Esophagus (tissue), 2 donors: ENCODE results near the gene DLK1. TPM values are rescaled to one million over a fixed set of nuclear protein-coding genes. Genes with fewer than 3 reads are reported as not detected.

Experiments
- H3K27ac ChIP-seq, 2 donors: one replicate each; pipeline ENCODE4 v1.5.1; 2013; ENCODE audit warnings: low read depth in 2 of 2, mild to moderate bottlenecking in 2 of 2, inconsistent platforms in 1 of 2, low read length in 1 of 2, moderate library complexity in 1 of 2
- H3K27me3 ChIP-seq, 2 donors: one replicate each; pipeline ENCODE4 v1.6.1; 2013; ENCODE audit warnings: low read length in 2 of 2, control low read depth in 1 of 2, mild to moderate bottlenecking in 1 of 2; ENCODE audit not compliant: insufficient read depth in 2 of 2, control insufficient read depth in 1 of 2
- H3K36me3 ChIP-seq, 2 donors: one replicate each; pipeline ENCODE4 v1.6.1; 2013; ENCODE audit warnings: low read length in 1 of 2; ENCODE audit not compliant: control insufficient read depth in 2 of 2, insufficient read depth in 2 of 2
- H3K4me1 ChIP-seq, 2 donors: one replicate each; pipeline ENCODE4 v1.6.1; 2013; ENCODE audit warnings: low read length in 1 of 2; ENCODE audit not compliant: control insufficient read depth in 2 of 2, insufficient read depth in 2 of 2
- H3K4me3 ChIP-seq, 2 donors: one replicate each; pipeline ENCODE4 v1.5.1; 2013; ENCODE audit warnings: low read length in 2 of 2, mild to moderate bottlenecking in 2 of 2, low read depth in 1 of 2, moderate library complexity in 1 of 2
- H3K9me3 ChIP-seq, 2 donors: one replicate each; pipeline ENCODE4 v1.6.1; 2013; ENCODE audit warnings: mild to moderate bottlenecking in 2 of 2, low read depth in 1 of 2, low read length in 1 of 2, moderate library complexity in 1 of 2; ENCODE audit not compliant: control insufficient read depth in 2 of 2, insufficient read depth in 1 of 2
- WGBS, 2 donors: extraction: QIAGEN DNeasy Blood & Tissue Kit; methylation state at CpG; one replicate each; pipeline ENCODE4 v1.1.7; 2013; 5-methylcytosine and 5-hydroxymethylcytosine counted together
- polyA plus RNA-seq, 2 donors: library from polyadenylated mRNA; stranded (reverse); fragments of 200-250 nt; gene quantifications; one replicate each; pipeline ENCODE4 v1.2.3, GENCODE V29; 2013
- donor health status: healthy with polysubstance abuse.
- donor health status: Bipolar disorder and iron deficiency.

Gene DLK1
- polyA plus RNA-seq, 2 donors: 0.16 TPM; not detected in 1

- Histone ChIP-seq H3K4me1 (peaks cover 0 to 2% of the 10 kb centered on the region in 2 donors), H3K36me3 (no peaks in the 10 kb centered on the region), H3K27me3 (no peaks in the 10 kb centered on the region), H3K9me3 (no peaks in the 10 kb centered on the region), H3K27ac (no peak overlapping the region), H3K4me3 (no peak overlapping the region)
- 60 to 70% methylated on average over 27 of the region's 27 CpGs for WGBS, 2 donors
These were observed 57.1 kb downstream of the DLK1 start for GRCh38 chr14:100783630-100784370.

- H3K9me3 ChIP-seq: no peaks in the 10 kb centered on the region
- H3K36me3 ChIP-seq: no peaks in the 10 kb centered on the region
- H3K27ac ChIP-seq: no peak overlapping the region
- H3K4me3 ChIP-seq: no peak overlapping the region
- peaks cover 0 to 2% of the 10 kb centered on the region in 2 donors for H3K4me1 ChIP-seq
- WGBS, 2 donors: 88 to 91% methylated on average over 11 of the region's 11 CpGs
- no peaks in the 10 kb centered on the region for H3K27me3 ChIP-seq
These were observed 58.0 kb downstream of the DLK1 start for GRCh38 chr14:100784523-100785337.

DNA sequence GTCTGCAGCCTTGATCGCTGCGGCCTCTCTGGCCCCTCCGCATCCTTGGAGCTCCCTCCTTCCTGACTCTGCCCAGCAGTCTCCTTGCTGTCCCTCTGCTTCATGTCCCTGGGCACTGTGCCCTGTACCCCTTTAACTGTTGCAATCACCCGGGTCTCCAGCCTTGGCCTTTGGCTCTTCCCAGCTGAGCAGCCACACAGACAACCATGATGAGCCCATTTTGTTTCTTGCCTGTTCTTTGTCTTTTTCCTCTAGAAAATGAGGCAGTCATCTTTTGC is 58.6 kb downstream of the DLK1 start:
- Histone ChIP-seq H3K9me3 (no peaks in the 10 kb centered on the region), H3K4me1 (peaks cover 0 to 2% of the 10 kb centered on the region in 2 donors), H3K36me3 (no peaks in the 10 kb centered on the region), H3K4me3 (no peak overlapping the region), H3K27ac (no peak overlapping the region), H3K27me3 (no peaks in the 10 kb centered on the region)
- 94 to 95% methylated on average over 4 of the region's 4 CpGs for WGBS, 2 donors

GRCh38 chr14:100785626-100786025 is 58.9 kb downstream of the DLK1 start:
- H3K9me3 ChIP-seq: no peaks in the 10 kb centered on the region
- H3K27me3 ChIP-seq: no peaks in the 10 kb centered on the region
- peaks cover 0 to 2% of the 10 kb centered on the region in 2 donors for H3K4me1 ChIP-seq
- no peak overlapping the region for H3K27ac ChIP-seq
- no peaks in the 10 kb centered on the region for H3K36me3 ChIP-seq
- H3K4me3 ChIP-seq: no peak overlapping the region
- 86 to 93% methylated on average over 7 of the region's 7 CpGs for WGBS, 2 donors

- H3K36me3 ChIP-seq: no peaks in the 10 kb centered on the region
- 58 to 66% methylated on average over 11 of the region's 11 CpGs for WGBS, 2 donors
- H3K27me3 ChIP-seq: no peaks in the 10 kb centered on the region
- no peak overlapping the region for H3K4me3 ChIP-seq
- H3K27ac ChIP-seq: no peak overlapping the region
- H3K9me3 ChIP-seq: no peaks in the 10 kb centered on the region
- peaks cover 0 to 2% of the 10 kb centered on the region in 2 donors for H3K4me1 ChIP-seq
These were observed 59.4 kb downstream of the DLK1 start for GRCh38 chr14:100786131-100786530.

GRCh38 chr14:100786576-100787219 is 60.0 kb downstream of the DLK1 start:
- no peaks in the 10 kb centered on the region for H3K36me3 ChIP-seq
- H3K27me3 ChIP-seq: no peaks in the 10 kb centered on the region
- no peak overlapping the region for H3K27ac ChIP-seq
- no peak overlapping the region for H3K4me3 ChIP-seq
- H3K9me3 ChIP-seq: no peaks in the 10 kb centered on the region
- WGBS, 2 donors: 59 to 72% methylated on average over 11 of the region's 11 CpGs
- peaks cover 0 to 2% of the 10 kb centered on the region in 2 donors for H3K4me1 ChIP-seq

DNA sequence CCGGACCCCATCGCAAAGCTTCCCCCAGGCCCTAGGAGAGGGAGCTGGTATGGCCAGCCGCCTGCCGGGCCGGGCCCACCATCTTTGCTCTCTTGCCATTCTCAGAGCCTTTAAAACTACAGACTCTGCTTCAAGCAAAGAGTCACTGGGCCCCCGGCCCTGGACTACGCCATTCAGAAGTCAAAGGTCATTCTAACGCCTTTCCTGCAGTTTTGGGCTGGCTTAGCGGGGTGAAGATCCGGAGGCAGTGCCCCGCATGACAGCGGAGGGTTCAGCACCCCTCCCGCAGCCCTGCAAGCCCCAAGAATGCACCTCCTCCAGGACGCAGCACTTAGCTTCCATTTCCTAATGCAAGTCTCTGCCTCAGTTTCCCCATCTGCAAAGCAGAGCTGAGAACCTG is 61.0 kb downstream of the DLK1 start:
- WGBS, 2 donors: 91 to 94% methylated on average over 14 of the region's 14 CpGs
- peaks cover 0 to 2% of the 10 kb centered on the region in 2 donors for H3K4me1 ChIP-seq
- H3K27me3 ChIP-seq: no peaks in the 10 kb centered on the region
- no peak overlapping the region for H3K27ac ChIP-seq
- no peaks in the 10 kb centered on the region for H3K9me3 ChIP-seq
- no peak overlapping the region for H3K4me3 ChIP-seq
- H3K36me3 ChIP-seq: no peaks in the 10 kb centered on the region

Other genes with a start within 250 kb of the DLK1 start
- under 1 TPM; 0.28 to 0.88 TPM for gene BEGAIN, start 139.5 kb upstream of the DLK1 start, polyA plus RNA-seq
- 10 to 100 TPM in 1 of 2 donors, 1 to 10 TPM in 1; 9.7 to 13.9 TPM for gene MEG3, start 99.2 kb downstream of the DLK1 start, polyA plus RNA-seq
- under 1 TPM in 1 of 2 donors, not detected in 1; 0.02 TPM for gene RTL1, start 176.8 kb downstream of the DLK1 start, polyA plus RNA-seq